Trophoblast cell (in vitro differentiated cells and primary cell): Measurements from ENCODE around the gene ARHGAP31.

ENCODE experiments used
- DNase-seq, 2 donors: peaks; one replicate each; pipeline ENCODE4 v3.0.0-alpha.2; 2016
- H2AFZ ChIP-seq: 2 replicates; pipeline ENCODE4 v1.6.1; 2013; ENCODE audit warnings: low read length, moderate library complexity, mild to moderate bottlenecking; ENCODE audit not compliant: insufficient read depth, poor library complexity
- H2AK5ac ChIP-seq: 2 replicates; pipeline ENCODE4 v1.6.1; 2013; ENCODE audit warnings: mild to moderate bottlenecking, low read length
- H2BK120ac ChIP-seq: 2 replicates; pipeline ENCODE4 v1.6.1; 2013; ENCODE audit warnings: low read length, mild to moderate bottlenecking, moderate library complexity; ENCODE audit not compliant: insufficient read depth, poor library complexity
- H2BK12ac ChIP-seq: 2 replicates; pipeline ENCODE4 v1.6.1; 2013; ENCODE audit warnings: mild to moderate bottlenecking, low read length, moderate library complexity
- H2BK5ac ChIP-seq: 2 replicates; pipeline ENCODE4 v1.6.1; 2013; ENCODE audit warnings: low read length, low read depth, moderate library complexity, mild to moderate bottlenecking; ENCODE audit not compliant: poor library complexity
- H3K14ac ChIP-seq: 2 replicates; pipeline ENCODE4 v1.6.1; 2013; ENCODE audit warnings: mild to moderate bottlenecking, low read length
- H3K18ac ChIP-seq: 2 replicates; pipeline ENCODE4 v1.6.1; 2013; ENCODE audit warnings: mild to moderate bottlenecking, low read length
- H3K23ac ChIP-seq: 2 replicates; pipeline ENCODE4 v1.6.1; 2013; ENCODE audit warnings: low read length
- H3K27ac ChIP-seq: 2 replicates; pipeline ENCODE4 v1.5.1; 2013; ENCODE audit warnings: low read depth, mild to moderate bottlenecking, inconsistent platforms, low read length, moderate library complexity
- H3K27me3 ChIP-seq: 2 replicates; pipeline ENCODE4 v1.6.1; 2013; ENCODE audit warnings: inconsistent platforms, mild to moderate bottlenecking, low read length, moderate library complexity; ENCODE audit not compliant: insufficient read depth
- H3K36me3 ChIP-seq, 2 experiments: 1 replicate in 1 of 2; 2 replicates in 1 of 2; pipeline ENCODE4 v1.6.1; 2013; ENCODE audit warnings: low read length in 2 of 2, mild to moderate bottlenecking in 2 of 2, moderate library complexity in 1 of 2; ENCODE audit not compliant: insufficient read depth in 2 of 2, control insufficient read depth in 1 of 2
- H3K4ac ChIP-seq: 2 replicates; pipeline ENCODE4 v1.6.1; 2013; ENCODE audit warnings: low read depth, mild to moderate bottlenecking, low read length, moderate library complexity
- H3K4me1 ChIP-seq, 2 experiments: 1 replicate in 1 of 2; 2 replicates in 1 of 2; pipeline ENCODE4 v1.6.1; 2013; ENCODE audit warnings: low read length in 2 of 2, mild to moderate bottlenecking in 2 of 2, moderate library complexity in 1 of 2; ENCODE audit not compliant: insufficient read depth in 2 of 2, control insufficient read depth in 1 of 2
- H3K4me2 ChIP-seq: 2 replicates; pipeline ENCODE4 v1.6.1; 2013; ENCODE audit warnings: inconsistent platforms, mild to moderate bottlenecking, low read length, moderate library complexity
- H3K4me3 ChIP-seq: 2 replicates; pipeline ENCODE4 v1.5.1; 2013; ENCODE audit warnings: mild to moderate bottlenecking, low read depth, low read length, inconsistent platforms
- H3K79me1 ChIP-seq: one replicate; pipeline ENCODE4 v1.6.1; 2013; ENCODE audit warnings: low read length
- H3K79me2 ChIP-seq: 2 replicates; pipeline ENCODE4 v1.6.1; 2013; ENCODE audit warnings: low read length, mild to moderate bottlenecking; ENCODE audit not compliant: control insufficient read depth, insufficient read depth, poor library complexity
- H3K9ac ChIP-seq: 2 replicates; pipeline ENCODE4 v1.6.1; 2013; ENCODE audit warnings: mild to moderate bottlenecking, low read length
- H3K9me3 ChIP-seq: 2 replicates; pipeline ENCODE4 v1.6.1; 2013; ENCODE audit warnings: low read depth, mild to moderate bottlenecking, control low read depth, inconsistent platforms, low read length; ENCODE audit not compliant: insufficient read depth
- H4K12ac ChIP-seq: 2 replicates; pipeline ENCODE4 v1.6.1; 2013; ENCODE audit warnings: low read depth, mild to moderate bottlenecking, low read length, moderate library complexity
- H4K8ac ChIP-seq: 2 replicates; pipeline ENCODE4 v1.6.1; 2013; ENCODE audit warnings: low read depth, mild to moderate bottlenecking, low read length, moderate library complexity
- H4K91ac ChIP-seq: one replicate; pipeline ENCODE4 v1.6.1; 2013; ENCODE audit warnings: low read depth, mild to moderate bottlenecking, low read length, moderate library complexity
- WGBS: extraction: QIAGEN DNeasy Blood & Tissue Kit; methylation state at CpG from one replicate; pipeline ENCODE4 v1.1.7; 2013; ENCODE audit warnings: missing lambda C conversion rate; ENCODE audit not compliant: insufficient read length, insufficient coverage; ENCODE audit errors: extremely low coverage; 5-methylcytosine and 5-hydroxymethylcytosine counted together

Gene ARHGAP31

GRCh38 chr3:119359476-119360326 is 65.5 kb downstream of the ARHGAP31 start:
- peak overlapping the region; percentile 59 for H3K18ac ChIP-seq
- H3K4me3 ChIP-seq = no peak overlapping the region
- H3K79me1 ChIP-seq = peaks cover 18% of the 10 kb centered on the region
- peak overlapping the region; percentile 54 for H3K4me2 ChIP-seq
- peak overlapping the region; percentile 83 for H4K91ac ChIP-seq
- peak overlapping the region; percentile 66 for H3K14ac ChIP-seq
- H4K8ac ChIP-seq = peak overlapping the region; percentile 85
- H2BK5ac ChIP-seq = peak overlapping the region; percentile 74
- WGBS = no CpG with 5 or more reads among the region's 11 CpGs
- H3K36me3 ChIP-seq = no peaks in the 10 kb centered on the region
- H3K27ac ChIP-seq = peak overlapping the region; percentile 83
- H2AK5ac ChIP-seq = peak overlapping the region; percentile 95
- peak overlapping the region; percentile 67 for H3K9ac ChIP-seq
- peaks cover 10 to 28% of the 10 kb centered on the region in 2 experiments for H3K4me1 ChIP-seq
- peak overlapping the region; percentile 79 for H2BK12ac ChIP-seq
- no peaks in the 10 kb centered on the region for H3K9me3 ChIP-seq
- H3K27me3 ChIP-seq = no peaks in the 10 kb centered on the region
- peak overlapping the region; percentile 60 for H3K4ac ChIP-seq
- DNase-seq = peak in 1 of 2 donors; percentile 53
- H3K23ac ChIP-seq = no peak overlapping the region
- peak overlapping the region; percentile 97 for H2BK120ac ChIP-seq
- no peak overlapping the region for H4K12ac ChIP-seq
- peaks cover 1% of the 10 kb centered on the region for H3K79me2 ChIP-seq
- no peak overlapping the region for H2AFZ ChIP-seq

DNA sequence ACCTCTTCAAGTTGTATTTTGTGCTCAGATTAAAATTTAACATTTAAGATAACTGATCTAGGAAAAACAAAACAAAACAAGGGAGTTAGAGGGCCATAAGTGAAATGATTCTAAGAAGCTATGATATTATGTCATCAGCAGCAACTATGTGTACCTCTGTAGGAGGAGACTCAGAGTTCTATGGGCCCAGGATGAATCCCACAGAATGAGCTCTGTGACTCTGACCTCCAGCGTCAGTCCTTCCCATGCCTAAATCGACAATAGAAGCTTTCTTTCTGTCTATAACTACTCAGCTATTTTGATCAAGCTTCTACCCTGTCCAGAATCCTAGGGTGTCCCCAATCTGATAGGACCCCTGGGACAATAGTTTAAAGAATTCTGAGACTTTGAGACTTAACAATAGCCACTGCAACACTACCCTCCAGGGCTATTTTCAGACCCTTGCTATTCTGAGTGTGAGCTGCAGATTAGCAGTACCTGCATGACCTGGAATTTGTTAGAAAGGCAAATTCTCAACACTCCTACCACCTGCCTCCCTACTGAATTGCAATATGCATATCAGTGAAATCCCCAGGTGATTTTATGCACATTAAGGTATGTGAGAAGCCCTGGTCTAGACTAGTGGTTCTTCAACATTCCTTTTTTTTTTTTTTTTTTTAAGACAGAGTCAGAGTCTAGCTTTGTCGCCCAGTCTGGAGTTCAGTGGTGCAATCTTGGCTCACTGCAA is 66.7 kb downstream of the ARHGAP31 start:
- Histone ChIP-seq H2BK5ac (peak overlapping the region; percentile 53), H3K27me3 (no peaks in the 10 kb centered on the region), H3K4me3 (no peak overlapping the region), H3K36me3 (no peaks in the 10 kb centered on the region), H2BK12ac (no peak overlapping the region), H2AFZ (no peak overlapping the region), H3K18ac (no peak overlapping the region), H4K12ac (no peak overlapping the region), H3K79me2 (peaks cover 1% of the 10 kb centered on the region), H4K91ac (peak overlapping the region; percentile 48), H4K8ac (no peak overlapping the region), H2BK120ac (no peak overlapping the region), H3K4me2 (peak overlapping the region; percentile 20), H2AK5ac (no peak overlapping the region), H3K14ac (peak overlapping the region; percentile 42), H3K4me1 (peaks cover 10 to 28% of the 10 kb centered on the region in 2 experiments), H3K27ac (peak overlapping the region; percentile 93), H3K23ac (no peak overlapping the region), H3K9ac (no peak overlapping the region), H3K4ac (no peak overlapping the region), H3K79me1 (peaks cover 18% of the 10 kb centered on the region), H3K9me3 (no peaks in the 10 kb centered on the region)
- WGBS = no CpG with 5 or more reads among the region's 3 CpGs
- peak; percentile 87 to 95 for DNase-seq

DNA sequence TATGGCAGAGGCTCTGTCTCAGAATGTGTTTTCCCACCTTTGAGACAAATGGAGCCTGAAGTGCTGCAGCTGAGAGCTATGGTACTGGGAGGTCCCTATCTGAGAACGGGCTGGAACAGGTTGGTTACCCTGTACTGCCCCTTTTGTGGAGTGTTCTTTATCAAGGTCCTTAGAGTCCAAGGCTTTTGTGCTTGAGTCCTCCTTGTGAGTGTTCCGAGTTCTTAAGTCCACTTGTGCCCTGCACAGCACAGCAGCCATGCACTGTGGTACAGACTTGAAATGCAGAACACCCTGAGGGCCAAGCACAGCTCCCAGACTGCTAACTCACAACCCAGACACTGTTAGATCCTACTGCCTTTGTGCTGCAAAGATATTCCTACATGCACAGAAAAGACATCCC is 67.8 kb downstream of the ARHGAP31 start:
- peak overlapping the region; percentile 19 for H4K8ac ChIP-seq
- H2BK12ac ChIP-seq = peak overlapping the region; percentile 74
- no peak overlapping the region for H3K4me2 ChIP-seq
- peaks cover 18% of the 10 kb centered on the region for H3K79me1 ChIP-seq
- H3K36me3 ChIP-seq = no peaks in the 10 kb centered on the region
- peak in 1 of 2 donors; percentile 18 for DNase-seq
- no peak overlapping the region for H3K9ac ChIP-seq
- peak overlapping the region; percentile 79 for H4K91ac ChIP-seq
- H3K23ac ChIP-seq = no peak overlapping the region
- H2AK5ac ChIP-seq = no peak overlapping the region
- peak overlapping the region; percentile 29 for H2BK5ac ChIP-seq
- peak overlapping the region; percentile 64 for H3K18ac ChIP-seq
- peak overlapping the region; percentile 57 for H2BK120ac ChIP-seq
- H3K4me3 ChIP-seq = no peak overlapping the region
- peak overlapping the region; percentile 37 for H3K14ac ChIP-seq
- no CpG with 5 or more reads among the region's 2 CpGs for WGBS
- H3K9me3 ChIP-seq = no peaks in the 10 kb centered on the region
- H3K79me2 ChIP-seq = peaks cover 1% of the 10 kb centered on the region
- H4K12ac ChIP-seq = no peak overlapping the region
- H3K27ac ChIP-seq = peak overlapping the region; percentile 93
- no peaks in the 10 kb centered on the region for H3K27me3 ChIP-seq
- peaks cover 10 to 27% of the 10 kb centered on the region in 2 experiments for H3K4me1 ChIP-seq
- no peak overlapping the region for H2AFZ ChIP-seq
- H3K4ac ChIP-seq = no peak overlapping the region

DNA sequence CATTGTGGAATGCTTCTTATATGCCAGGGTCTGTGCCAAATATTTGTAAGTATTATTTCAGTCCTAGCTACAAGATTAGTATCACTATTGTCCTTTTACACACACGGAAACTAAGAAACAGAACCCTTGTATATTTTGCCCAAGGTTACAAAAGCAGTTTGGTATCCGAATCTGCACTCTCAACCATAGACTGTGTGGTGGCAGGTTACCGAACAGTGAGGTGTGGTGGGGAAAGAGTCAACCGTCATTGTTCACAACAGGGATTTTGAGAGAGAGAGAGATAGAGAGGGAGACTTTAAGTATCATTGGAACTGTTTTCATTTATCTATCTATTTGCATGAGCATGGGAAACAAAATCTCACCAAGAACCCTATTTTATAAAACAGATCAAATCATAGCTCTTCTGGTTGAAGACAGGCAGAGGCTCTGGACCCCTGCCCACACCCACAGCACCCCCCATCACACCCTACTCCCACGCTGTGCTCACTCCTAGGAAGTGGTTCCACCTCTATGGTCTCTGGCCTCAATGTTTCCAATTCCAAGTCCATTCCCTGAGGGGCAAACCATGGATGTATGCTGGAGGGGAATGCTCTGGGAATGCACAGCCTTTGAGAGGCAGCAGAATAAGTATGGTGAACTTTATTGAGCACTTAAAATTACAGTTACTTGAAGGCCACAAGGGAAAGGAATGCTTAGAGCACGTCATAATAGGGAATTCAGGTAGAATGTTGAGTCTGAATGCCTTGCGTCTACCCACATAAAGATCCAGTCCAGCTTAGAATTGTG is 69.0 kb downstream of the ARHGAP31 start:
- Histone ChIP-seq H3K79me2 (peaks cover 1% of the 10 kb centered on the region), H3K23ac (no peak overlapping the region), H3K27ac (no peak overlapping the region), H2AFZ (no peak overlapping the region), H4K91ac (peak overlapping the region; percentile 15), H3K79me1 (peaks cover 18% of the 10 kb centered on the region), H3K9ac (no peak overlapping the region), H3K4ac (no peak overlapping the region), H3K4me2 (no peak overlapping the region), H2AK5ac (no peak overlapping the region), H2BK120ac (no peak overlapping the region), H4K8ac (no peak overlapping the region), H2BK12ac (no peak overlapping the region), H3K9me3 (no peaks in the 10 kb centered on the region), H4K12ac (no peak overlapping the region), H3K36me3 (peaks cover under 1 to 2% of the 10 kb centered on the region in 2 experiments), H3K4me1 (peaks cover 12 to 26% of the 10 kb centered on the region in 2 experiments), H3K4me3 (no peak overlapping the region), H3K27me3 (no peaks in the 10 kb centered on the region), H2BK5ac (no peak overlapping the region), H3K14ac (no peak overlapping the region), H3K18ac (no peak overlapping the region)
- no CpG with 5 or more reads among the region's 7 CpGs for WGBS
- peak; percentile 92 to 97 for DNase-seq
